Transverse colon (tissue), 3 donors: ENCODE data around the gene GLI3.

Source experiments
- CTCF ChIP-seq, 5 experiments: fragments of 200-600 bp in 3 of 5; fragments of 450-650 bp in 2 of 5; sonication (generic) in 3 of 5; IDR thresholded peaks; 1 replicate in 2 of 5; 2 replicates in 3 of 5; pipeline ENCODE4 v1.5.1; 2016 to 2017; ENCODE audit warnings: antibody characterized with exemption in 5 of 5, inconsistent platforms in 3 of 5, mild to moderate bottlenecking in 2 of 5, moderate library complexity in 1 of 5
- POLR2A ChIP-seq: fragments of 450-650 bp; IDR thresholded peaks from one replicate; pipeline ENCODE4 v1.6.1; 2016; ENCODE audit warnings: antibody characterized with exemption, mild to moderate bottlenecking, moderate library complexity

- TF ChIP-seq CTCF (IDR thresholded peaks at IDR 0.05) (no peak), POLR2A (no peak)
Measured at GRCh38 chr7:42011846-42012245, 225.2 kb downstream of the GLI3 start.
